ENCODE measurements around the gene LSM7.

GRCh38 chr19:2289714-2290435 is 38.5 kb downstream of the LSM7 start:
- TF ChIP-seq EZH2 (IDR thresholded peaks at IDR 0.05; ENCODE audit: borderline replicate concordance, low read length) (no peak), CTCF (IDR thresholded peaks at IDR 0.05; ENCODE audit: low read length) (no peak)

Data from OCI-LY1 (cell line).